HepG2 (cell line): ENCODE data around the gene LCTL. TPM values are rescaled to one million over a fixed set of nuclear protein-coding genes. Genes with fewer than 3 reads are reported as not detected.

Experiments
- ATM ChIP-seq: fragments of 450-650 bp; IDR thresholded peaks from 2 replicates; pipeline ENCODE4 v1.7.1; 2017; ENCODE audit warnings: mild to moderate bottlenecking, borderline replicate concordance
- GATAD2A ChIP-seq: IDR thresholded peaks from 2 replicates; pipeline ENCODE4 v1.6.1; 2016
- HMG20B ChIP-seq: conservative IDR thresholded peaks from 2 replicates; pipeline ENCODE4 v1.6.1; 2016; ENCODE audit warnings: missing genetic modification reagents, missing compliant biosample characterization
- HNRNPH1 ChIP-seq: fragments of 200-400 bp; formaldehyde crosslinking; optimal IDR thresholded peaks from 2 replicates; pipeline ENCODE3; 2017; ENCODE audit warnings: mild to moderate bottlenecking, low read depth, low read length
- KLF6 ChIP-seq: IDR thresholded peaks from 2 replicates; pipeline ENCODE4 v1.8.0; 2016; ENCODE audit warnings: missing biosample characterization, missing genetic modification reagents
- NAIF1 ChIP-seq: sonication (generic); formaldehyde crosslinking; IDR thresholded peaks from 2 replicates; pipeline ENCODE4 v1.5.0; 2020; ENCODE audit warnings: mild to moderate bottlenecking, missing genetic modification reagents, borderline replicate concordance
- SIN3B ChIP-seq: fragments of 150-350 bp; IDR thresholded peaks from 2 replicates; pipeline ENCODE4 v1.6.1; 2014; ENCODE audit warnings: low read length
- SUZ12 ChIP-seq: fragments of 150-350 bp; IDR thresholded peaks from 2 replicates; pipeline ENCODE4 v1.6.1; 2014; ENCODE audit warnings: low read depth, low read length
- U2AF1 ChIP-seq: fragments of 200-400 bp; formaldehyde crosslinking; optimal IDR thresholded peaks from 2 replicates; pipeline ENCODE3; 2017; ENCODE audit warnings: mild to moderate bottlenecking, low read depth, low read length
- ZEB1 ChIP-seq: IDR thresholded peaks from 2 replicates; pipeline ENCODE4 v1.6.1; 2012; ENCODE audit warnings: mild to moderate bottlenecking, low read depth, inconsistent platforms; ENCODE audit not compliant: insufficient replicate concordance
- ZNF30 ChIP-seq: sonication (generic); formaldehyde crosslinking; IDR thresholded peaks from 2 replicates; pipeline ENCODE4 v1.5.0; 2020; ENCODE audit warnings: mild to moderate bottlenecking, missing genetic modification reagents
- ZNF552 ChIP-seq: sonication (generic); formaldehyde crosslinking; IDR thresholded peaks from 2 replicates; pipeline ENCODE4 v1.9.0; 2022; ENCODE audit warnings: missing genetic modification reagents, mild to moderate bottlenecking, borderline replicate concordance
- ZNF607 ChIP-seq: sonication (generic); formaldehyde crosslinking; IDR thresholded peaks from 2 replicates; pipeline ENCODE4 v1.5.1; 2020; ENCODE audit warnings: missing genetic modification reagents, mild to moderate bottlenecking, borderline replicate concordance
- ZNF691 ChIP-seq: sonication (generic); formaldehyde crosslinking; IDR thresholded peaks from 2 replicates; pipeline ENCODE4 v1.4.0; 2020; ENCODE audit warnings: missing genetic modification reagents, low read depth, mild to moderate bottlenecking, borderline replicate concordance
- ZNF703 ChIP-seq: sonication (generic); formaldehyde crosslinking; IDR thresholded peaks from 2 replicates; pipeline ENCODE4 v1.5.1; 2020; ENCODE audit warnings: missing genetic modification reagents, mild to moderate bottlenecking, moderate library complexity, borderline replicate concordance
- ZNF775 ChIP-seq: sonication (generic); formaldehyde crosslinking; IDR thresholded peaks from 2 replicates; pipeline ENCODE4 v1.4.0; 2020; ENCODE audit warnings: missing genetic modification reagents, mild to moderate bottlenecking, moderate library complexity, borderline replicate concordance
- ZNF777 ChIP-seq: sonication (generic); formaldehyde crosslinking; IDR thresholded peaks from 2 replicates; pipeline ENCODE4 v1.4.0; 2020; ENCODE audit warnings: missing genetic modification reagents
- polyA plus RNA-seq, 8 experiments: library from polyadenylated mRNA; depleted of rRNA in 3 of 8; stranded (reverse) in 7 of 8; unstranded in 1 of 8; fragments of >200 nt; fragmentation: Illumina TruSeq in 4 of 8; extraction: Trizol in 4 of 8; gene quantifications; 2 replicates each; pipeline versions ENCODE4 v1.2.1 to v1.2.3, GENCODE V29; 2011 to 2016; ENCODE audit warnings: low read depth in 4 of 8, missing spikeins in 1 of 8, mixed read lengths in 1 of 8; ENCODE audit not compliant: insufficient read depth in 1 of 8
- total RNA-seq, 5 experiments: library from RNA; depleted of rRNA; stranded (reverse); fragments of >200 nt; fragmentation: Illumina TruSeq; extraction: Trizol; gene quantifications; 2 replicates each; pipeline ENCODE4 v1.2.3, GENCODE V29; 2016; ENCODE audit warnings: low read depth in 1 of 5
- TF ChIP-seq, protein P1 (sequence below): sonication (generic); formaldehyde crosslinking; IDR thresholded peaks from 2 replicates; pipeline ENCODE4 v1.8.1; 2023; ENCODE audit warnings: mild to moderate bottlenecking, missing genetic modification reagents
- TF ChIP-seq, protein P2 (sequence below): sonication (generic); formaldehyde crosslinking; IDR thresholded peaks from 2 replicates; pipeline ENCODE4 v1.4.0; 2020; ENCODE audit warnings: missing genetic modification reagents
- TF ChIP-seq, protein P3 (sequence below): sonication (generic); formaldehyde crosslinking; IDR thresholded peaks from 2 replicates; pipeline ENCODE4 v1.8.0; 2022; ENCODE audit warnings: mild to moderate bottlenecking, missing genetic modification reagents
- TF ChIP-seq, protein P4 (sequence below): sonication (generic); formaldehyde crosslinking; IDR thresholded peaks from 2 replicates; pipeline ENCODE4 v1.4.0; 2020; ENCODE audit warnings: missing genetic modification reagents
- TF ChIP-seq, protein P5 (sequence below): sonication (generic); formaldehyde crosslinking; IDR thresholded peaks from 2 replicates; pipeline ENCODE4 v1.5.0; 2020; ENCODE audit warnings: mild to moderate bottlenecking, low read depth, missing genetic modification reagents, borderline replicate concordance

The LCTL gene
- total and polyA plus RNA-seq, 2 of the 13 experiments (the other 11 are each of a cell fraction or from before 2014, with no cell fraction given), result 0.96 to 1.4 TPM

DNA sequence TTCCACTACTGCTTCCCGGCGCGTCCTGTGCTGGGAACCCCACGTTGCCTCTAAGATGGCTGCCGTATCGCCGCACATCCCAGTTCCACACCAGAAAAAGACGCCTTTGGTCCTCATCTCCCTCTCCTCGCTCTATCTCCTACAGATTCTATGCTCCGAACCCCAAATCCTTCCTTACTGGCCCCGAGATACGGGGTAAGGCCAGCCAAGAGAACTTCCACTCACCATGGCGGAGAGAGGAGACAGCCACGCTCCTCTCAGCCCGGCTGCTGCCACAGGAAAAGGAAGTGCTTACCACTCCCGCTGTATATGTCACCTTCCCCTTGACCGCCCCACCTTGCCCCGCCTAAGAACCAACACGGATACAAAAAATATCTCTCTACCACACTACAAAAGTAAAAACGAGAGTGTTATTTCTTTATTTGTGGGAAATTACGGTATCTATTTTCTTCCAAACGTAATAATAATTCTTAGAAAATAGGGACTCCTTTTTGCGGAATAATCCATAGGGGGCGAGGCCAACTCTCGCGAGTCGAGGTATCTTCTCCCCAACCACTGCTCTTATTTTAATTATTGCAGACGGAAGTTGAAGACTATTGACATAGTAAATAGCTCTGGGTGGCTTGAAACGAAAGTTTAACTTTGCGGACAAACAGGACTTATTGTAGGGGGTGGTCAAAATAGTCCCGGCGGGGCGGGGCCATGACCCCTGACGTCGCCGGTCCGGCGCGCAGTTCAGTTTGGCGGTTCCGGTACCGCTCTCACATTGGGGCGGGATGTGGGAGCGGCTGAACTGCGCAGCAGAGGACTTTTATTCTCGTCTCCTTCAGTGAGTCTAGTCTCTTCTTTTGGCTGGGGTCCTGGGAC, 61.0 kb downstream of the LCTL start, which contains the start of the genes RPL4 and ZWILCH (continued):
- TF ChIP-seq, protein P1, sequence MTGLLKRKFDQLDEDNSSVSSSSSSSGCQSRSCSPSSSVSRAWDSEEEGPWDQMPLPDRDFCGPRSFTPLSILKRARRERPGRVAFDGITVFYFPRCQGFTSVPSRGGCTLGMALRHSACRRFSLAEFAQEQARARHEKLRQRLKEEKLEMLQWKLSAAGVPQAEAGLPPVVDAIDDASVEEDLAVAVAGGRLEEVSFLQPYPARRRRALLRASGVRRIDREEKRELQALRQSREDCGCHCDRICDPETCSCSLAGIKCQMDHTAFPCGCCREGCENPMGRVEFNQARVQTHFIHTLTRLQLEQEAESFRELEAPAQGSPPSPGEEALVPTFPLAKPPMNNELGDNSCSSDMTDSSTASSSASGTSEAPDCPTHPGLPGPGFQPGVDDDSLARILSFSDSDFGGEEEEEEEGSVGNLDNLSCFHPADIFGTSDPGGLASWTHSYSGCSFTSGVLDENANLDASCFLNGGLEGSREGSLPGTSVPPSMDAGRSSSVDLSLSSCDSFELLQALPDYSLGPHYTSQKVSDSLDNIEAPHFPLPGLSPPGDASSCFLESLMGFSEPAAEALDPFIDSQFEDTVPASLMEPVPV (CRISPR knock-in tag), result no peak
- no peak for TF ChIP-seq ZNF777 (CRISPR knock-in tag)
- TF ChIP-seq NAIF1 (CRISPR knock-in tag), result peak; percentile 94; the same call in 1 of the 2 replicates
- TF ChIP-seq HMG20B (CRISPR knock-in tag), result 0 out of 2 replicates have a peak, but pooled peaks have one; percentile 14
- no peak; the same call in 1 of the 2 replicates for TF ChIP-seq ZNF607
- no peak for TF ChIP-seq ZNF775 (CRISPR knock-in tag)
- TF ChIP-seq, protein P2, sequence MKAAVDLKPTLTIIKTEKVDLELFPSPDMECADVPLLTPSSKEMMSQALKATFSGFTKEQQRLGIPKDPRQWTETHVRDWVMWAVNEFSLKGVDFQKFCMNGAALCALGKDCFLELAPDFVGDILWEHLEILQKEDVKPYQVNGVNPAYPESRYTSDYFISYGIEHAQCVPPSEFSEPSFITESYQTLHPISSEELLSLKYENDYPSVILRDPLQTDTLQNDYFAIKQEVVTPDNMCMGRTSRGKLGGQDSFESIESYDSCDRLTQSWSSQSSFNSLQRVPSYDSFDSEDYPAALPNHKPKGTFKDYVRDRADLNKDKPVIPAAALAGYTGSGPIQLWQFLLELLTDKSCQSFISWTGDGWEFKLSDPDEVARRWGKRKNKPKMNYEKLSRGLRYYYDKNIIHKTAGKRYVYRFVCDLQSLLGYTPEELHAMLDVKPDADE (CRISPR knock-in tag), result no peak
- peak; percentile 30; the same call in 1 of the 2 replicates for TF ChIP-seq GATAD2A (CRISPR knock-in tag)
- TF ChIP-seq ZNF30 (CRISPR knock-in tag), result no peak
- TF ChIP-seq ZEB1, result no peak
- TF ChIP-seq KLF6, result no peak
- peak; percentile 83 for TF ChIP-seq SIN3B
- no peak for TF ChIP-seq HNRNPH1
- TF ChIP-seq ZNF552 (CRISPR knock-in tag), result no peak
- TF ChIP-seq U2AF1, result no peak
- no peak for TF ChIP-seq SUZ12
- TF ChIP-seq ZNF691, result no peak
- TF ChIP-seq, protein P3, sequence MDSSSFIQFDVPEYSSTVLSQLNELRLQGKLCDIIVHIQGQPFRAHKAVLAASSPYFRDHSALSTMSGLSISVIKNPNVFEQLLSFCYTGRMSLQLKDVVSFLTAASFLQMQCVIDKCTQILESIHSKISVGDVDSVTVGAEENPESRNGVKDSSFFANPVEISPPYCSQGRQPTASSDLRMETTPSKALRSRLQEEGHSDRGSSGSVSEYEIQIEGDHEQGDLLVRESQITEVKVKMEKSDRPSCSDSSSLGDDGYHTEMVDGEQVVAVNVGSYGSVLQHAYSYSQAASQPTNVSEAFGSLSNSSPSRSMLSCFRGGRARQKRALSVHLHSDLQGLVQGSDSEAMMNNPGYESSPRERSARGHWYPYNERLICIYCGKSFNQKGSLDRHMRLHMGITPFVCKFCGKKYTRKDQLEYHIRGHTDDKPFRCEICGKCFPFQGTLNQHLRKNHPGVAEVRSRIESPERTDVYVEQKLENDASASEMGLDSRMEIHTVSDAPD (CRISPR knock-in tag), result no peak
- TF ChIP-seq ATM, result no peak
- TF ChIP-seq ZNF703 (CRISPR knock-in tag), result 0 out of 2 replicates have a peak, but pooled peaks have one; percentile 34
- TF ChIP-seq, protein P4, sequence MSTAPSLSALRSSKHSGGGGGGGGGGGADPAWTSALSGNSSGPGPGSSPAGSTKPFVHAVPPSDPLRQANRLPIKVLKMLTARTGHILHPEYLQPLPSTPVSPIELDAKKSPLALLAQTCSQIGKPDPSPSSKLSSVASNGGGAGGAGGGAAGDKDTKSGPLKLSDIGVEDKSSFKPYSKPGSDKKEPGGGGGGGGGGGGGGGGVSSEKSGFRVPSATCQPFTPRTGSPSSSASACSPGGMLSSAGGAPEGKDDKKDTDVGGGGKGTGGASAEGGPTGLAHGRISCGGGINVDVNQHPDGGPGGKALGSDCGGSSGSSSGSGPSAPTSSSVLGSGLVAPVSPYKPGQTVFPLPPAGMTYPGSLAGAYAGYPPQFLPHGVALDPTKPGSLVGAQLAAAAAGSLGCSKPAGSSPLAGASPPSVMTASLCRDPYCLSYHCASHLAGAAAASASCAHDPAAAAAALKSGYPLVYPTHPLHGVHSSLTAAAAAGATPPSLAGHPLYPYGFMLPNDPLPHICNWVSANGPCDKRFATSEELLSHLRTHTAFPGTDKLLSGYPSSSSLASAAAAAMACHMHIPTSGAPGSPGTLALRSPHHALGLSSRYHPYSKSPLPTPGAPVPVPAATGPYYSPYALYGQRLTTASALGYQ (CRISPR knock-in tag), result no peak
- TF ChIP-seq, protein P5, sequence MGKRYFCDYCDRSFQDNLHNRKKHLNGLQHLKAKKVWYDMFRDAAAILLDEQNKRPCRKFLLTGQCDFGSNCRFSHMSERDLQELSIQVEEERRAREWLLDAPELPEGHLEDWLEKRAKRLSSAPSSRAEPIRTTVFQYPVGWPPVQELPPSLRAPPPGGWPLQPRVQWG (CRISPR knock-in tag), result no peak
